Coronary artery (tissue), 2 donors: ENCODE data around the gene BRDT.

ENCODE experiments used
- DNase-seq: peaks from one replicate; pipeline ENCODE4 v3.0.0-alpha.2; 2017; ENCODE audit warnings: low spot score
- H3K27ac ChIP-seq, 2 donors: fragments of 200-600 bp; sonication (generic); one replicate each; pipeline ENCODE4 v1.5.1; 2016 to 2019
- H3K4me3 ChIP-seq: fragments of 200-600 bp; sonication (generic); 2 replicates; pipeline ENCODE4 v1.5.1; 2016; ENCODE audit warnings: mild to moderate bottlenecking, moderate library complexity
- TF ChIP-seq, protein P1 (sequence below): fragments of 200-600 bp; sonication (generic); IDR thresholded peaks from one replicate; pipeline ENCODE4 v1.5.1; 2019; ENCODE audit warnings: antibody characterized with exemption

Gene BRDT

DNA sequence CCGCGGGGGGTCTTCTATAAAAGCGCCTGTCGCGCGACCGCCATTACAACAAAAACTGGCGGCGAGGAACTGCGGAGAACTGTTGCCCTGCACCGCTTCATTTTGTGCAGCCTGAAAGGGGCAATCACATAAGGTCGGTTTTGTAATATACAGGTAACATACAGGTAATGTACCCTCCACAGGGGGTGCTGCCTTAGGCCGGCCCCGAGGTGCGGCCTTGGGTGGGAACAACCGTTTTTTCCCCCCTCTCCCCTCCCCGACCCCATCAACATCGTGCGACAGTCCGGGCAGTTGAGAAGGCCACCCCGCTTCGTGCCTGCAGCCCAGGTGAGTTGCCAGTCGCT, at the start of gene BRDT:
BRDT (plus strand) TSS at position 46 of the 344 bp plus-strand sequence. CDS start 13,354 bp downstream, outside the sequence.
- Histone ChIP-seq H3K27ac (no peak within 1 kb of the TSS), H3K4me3 (no peak within 1 kb of the TSS)
- DNase-seq: no peak
- TF ChIP-seq, protein P1, sequence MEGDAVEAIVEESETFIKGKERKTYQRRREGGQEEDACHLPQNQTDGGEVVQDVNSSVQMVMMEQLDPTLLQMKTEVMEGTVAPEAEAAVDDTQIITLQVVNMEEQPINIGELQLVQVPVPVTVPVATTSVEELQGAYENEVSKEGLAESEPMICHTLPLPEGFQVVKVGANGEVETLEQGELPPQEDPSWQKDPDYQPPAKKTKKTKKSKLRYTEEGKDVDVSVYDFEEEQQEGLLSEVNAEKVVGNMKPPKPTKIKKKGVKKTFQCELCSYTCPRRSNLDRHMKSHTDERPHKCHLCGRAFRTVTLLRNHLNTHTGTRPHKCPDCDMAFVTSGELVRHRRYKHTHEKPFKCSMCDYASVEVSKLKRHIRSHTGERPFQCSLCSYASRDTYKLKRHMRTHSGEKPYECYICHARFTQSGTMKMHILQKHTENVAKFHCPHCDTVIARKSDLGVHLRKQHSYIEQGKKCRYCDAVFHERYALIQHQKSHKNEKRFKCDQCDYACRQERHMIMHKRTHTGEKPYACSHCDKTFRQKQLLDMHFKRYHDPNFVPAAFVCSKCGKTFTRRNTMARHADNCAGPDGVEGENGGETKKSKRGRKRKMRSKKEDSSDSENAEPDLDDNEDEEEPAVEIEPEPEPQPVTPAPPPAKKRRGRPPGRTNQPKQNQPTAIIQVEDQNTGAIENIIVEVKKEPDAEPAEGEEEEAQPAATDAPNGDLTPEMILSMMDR: no peak

DNA sequence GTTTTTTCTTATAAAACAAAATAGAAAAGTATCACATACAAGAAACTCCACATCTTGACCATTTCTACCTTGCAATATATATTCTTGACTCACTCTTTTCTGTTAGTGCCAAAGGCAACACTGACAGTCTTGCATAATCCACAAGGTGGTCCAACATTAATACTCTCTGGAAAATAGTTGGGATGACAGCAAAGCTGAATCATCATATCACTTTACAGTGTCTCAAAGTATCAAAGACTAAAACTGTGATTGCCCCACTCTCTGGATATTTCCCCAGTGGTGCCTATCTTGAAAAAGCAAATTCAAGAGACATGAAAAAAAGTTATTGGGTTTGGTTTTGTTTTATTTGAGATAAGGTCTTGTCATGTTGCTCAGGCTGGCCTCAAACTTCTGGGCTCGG, 48.6 kb upstream of the BRDT start:
- TF ChIP-seq, protein P1: no peak
- Histone ChIP-seq H3K4me3 (no peak overlapping the region), H3K27ac (no peak overlapping the region)
- no peak for DNase-seq

DNA sequence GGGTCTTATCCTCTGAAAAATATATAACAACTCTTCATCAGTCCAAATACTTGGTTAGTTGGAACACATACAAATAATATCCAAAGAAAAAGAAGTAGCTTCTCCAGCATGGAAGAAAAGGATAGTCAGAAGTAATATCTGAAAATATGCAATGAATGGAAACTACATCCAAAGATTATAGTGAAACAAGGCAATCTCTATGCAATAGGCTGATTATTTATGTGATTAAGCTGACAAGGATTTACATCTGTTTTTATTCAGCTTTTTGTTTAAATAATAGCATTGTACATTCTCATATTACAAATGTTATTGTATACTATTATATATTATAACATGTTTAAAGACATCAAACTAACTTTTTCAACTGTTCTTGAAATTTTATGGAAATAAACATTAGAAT, 48.0 kb upstream of the BRDT start:
- Histone ChIP-seq H3K27ac (no peak overlapping the region), H3K4me3 (no peak overlapping the region)
- TF ChIP-seq, protein P1: no peak
- DNase-seq: no peak

DNA sequence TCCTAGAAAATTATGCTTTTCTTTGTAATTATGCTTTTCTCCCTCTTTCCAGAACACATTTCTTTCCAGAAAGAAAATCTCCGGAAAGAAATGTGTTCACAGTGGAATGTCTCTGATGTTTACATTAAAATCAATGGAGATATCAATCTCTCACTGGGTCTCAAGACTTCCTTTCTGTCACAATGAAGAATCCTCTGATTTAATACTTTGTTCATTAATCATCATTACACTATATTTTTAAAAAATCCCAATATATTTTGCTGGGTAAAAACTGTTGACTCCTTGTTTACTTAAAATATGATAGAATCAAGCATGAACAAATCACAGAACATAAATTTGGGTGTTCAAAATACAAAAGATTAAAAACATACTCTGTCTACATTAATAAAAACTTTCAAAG, 36.9 kb upstream of the BRDT start:
- DNase-seq: no peak
- TF ChIP-seq, protein P1: no peak
- Histone ChIP-seq H3K4me3 (no peak overlapping the region), H3K27ac (no peak overlapping the region)

DNA sequence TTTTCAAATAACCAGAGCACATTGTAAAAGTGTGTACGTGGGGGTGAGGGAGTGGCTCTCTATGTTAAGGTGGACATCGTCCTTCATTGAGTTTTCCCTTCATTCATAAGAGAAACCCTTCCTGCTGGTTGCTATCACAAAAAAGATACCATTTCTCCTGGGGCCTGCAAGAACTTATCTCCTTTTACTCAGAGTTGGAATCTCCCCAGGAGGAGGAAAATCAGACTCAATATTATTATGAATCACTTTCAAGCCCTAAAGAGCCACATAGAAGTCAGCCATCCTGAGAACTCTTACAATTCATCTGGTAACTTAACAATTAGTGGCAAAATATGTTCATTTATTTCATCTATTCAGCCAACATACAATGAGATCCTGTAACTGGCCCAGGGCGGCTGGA, 36.2 kb upstream of the BRDT start:
- no peak for DNase-seq
- H3K27ac ChIP-seq: no peak overlapping the region
- no peak overlapping the region for H3K4me3 ChIP-seq
- TF ChIP-seq, protein P1: no peak

DNA sequence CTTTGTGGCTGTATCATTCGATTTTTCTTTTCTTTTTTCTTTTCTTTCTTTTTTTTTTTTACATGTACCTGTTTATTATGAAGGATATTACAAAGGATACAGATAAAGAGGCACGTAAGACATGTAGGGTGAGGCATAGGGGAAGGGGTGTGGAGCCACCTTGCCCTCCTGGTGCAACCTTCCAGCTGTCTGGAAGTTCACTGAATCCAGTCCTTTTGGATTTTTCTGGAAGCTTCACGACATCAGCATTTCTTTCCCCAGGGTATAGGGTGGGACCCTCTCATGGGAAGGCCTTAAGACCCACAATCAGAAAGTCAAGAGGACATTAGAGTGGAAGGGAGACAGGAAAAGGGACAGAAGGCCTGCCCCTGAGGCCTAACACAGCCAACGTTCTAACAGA, 33.2 kb upstream of the BRDT start:
- no peak for DNase-seq
- TF ChIP-seq, protein P1: no peak
- Histone ChIP-seq H3K27ac (no peak overlapping the region), H3K4me3 (no peak overlapping the region)

DNA sequence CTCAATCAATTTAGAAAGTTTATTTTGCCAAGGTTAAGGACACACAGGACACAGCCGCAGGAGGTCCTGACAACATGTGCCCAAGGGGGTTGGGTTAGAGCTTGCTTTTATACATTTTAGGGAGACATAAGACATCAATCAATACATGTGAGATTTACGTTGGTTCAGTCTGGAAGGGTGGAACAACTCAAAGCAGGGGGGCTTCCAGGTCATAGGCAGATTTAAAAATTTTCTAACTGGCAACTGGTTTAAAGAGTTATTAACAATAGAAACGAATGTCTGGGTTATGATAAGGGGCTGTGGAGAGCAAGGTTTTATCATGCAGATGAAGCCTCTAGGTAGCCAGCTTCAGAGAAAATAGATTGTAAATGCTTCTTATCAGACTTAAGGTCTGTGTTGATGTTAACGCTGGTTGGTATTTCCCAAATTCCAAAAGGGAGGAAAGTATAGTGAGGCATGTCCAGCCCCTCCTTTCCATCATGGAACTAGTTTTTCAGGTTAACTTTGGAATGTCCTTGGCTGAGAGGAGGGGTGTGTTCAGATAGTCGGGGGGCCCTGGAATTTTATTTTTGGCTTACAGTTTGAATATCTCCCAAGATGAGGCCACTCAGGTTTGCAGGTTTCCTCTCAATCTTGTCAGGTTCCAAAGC, 32.3 kb upstream of the BRDT start:
- H3K27ac ChIP-seq: no peak overlapping the region
- H3K4me3 ChIP-seq: no peak overlapping the region
- DNase-seq: no peak
- TF ChIP-seq, protein P1: no peak
